ENCODE measurements around the gene PLB1. TPM values are rescaled to one million over a fixed set of nuclear protein-coding genes. Genes with fewer than 3 reads are reported as not detected.

The PLB1 gene
- total RNA-seq, 2 experiments from 2014 or later, result 0.25 to 0.50 TPM

DNA sequence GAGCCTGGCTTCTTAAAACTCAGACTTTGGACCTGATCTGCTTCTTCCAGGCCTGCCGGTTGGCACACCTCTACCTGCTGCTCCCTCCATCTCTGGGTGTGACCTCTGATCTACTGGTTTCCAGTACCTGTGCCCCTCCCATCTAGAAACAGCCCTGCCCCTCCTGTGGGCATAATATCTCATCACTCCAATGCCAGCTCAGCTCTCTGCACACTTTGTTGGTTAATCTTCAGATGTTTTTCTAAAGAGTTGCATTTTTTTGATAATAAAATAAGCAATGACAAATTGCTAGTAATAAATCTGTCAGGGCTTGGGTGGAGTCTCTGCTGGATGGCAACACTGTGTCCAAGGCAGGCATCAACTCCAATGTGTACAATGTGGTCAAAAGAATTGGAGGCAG, 166.2 kb downstream of the PLB1 start:
- Mint-ChIP-seq H3K9me3 (peaks cover 3% of the 10 kb centered on the region), H3K27me3 (no peaks in the 10 kb centered on the region), H3K4me1 (ENCODE audit: low read depth) (peaks cover 6% of the 10 kb centered on the region), H3K4me3 (no peak overlapping the region), H3K27ac (no peak overlapping the region), H3K36me3 (ENCODE audit: low read depth) (no peaks in the 10 kb centered on the region)
- DNase-seq (no peak), ATAC-seq (no peak)
- ChIA-PET POLR2A (interaction anchor here (0.6 kb wide), 1 partner anchor 197 kb away, joined by 3 read pairs; no protein-coding TSS in a partner anchor), CTCF (no interaction called here)
- intact Hi-C loops (cut with micrococcal nuclease), result no loop called here
- TF ChIP-seq CTCF (IDR thresholded peaks at IDR 0.05), result no peak

GRCh38 chr2:28662468-28663181, 166.8 kb downstream of the PLB1 start:
- Mint-ChIP-seq H3K4me1 (ENCODE audit: low read depth) (no peaks in the 10 kb centered on the region), H3K27me3 (no peaks in the 10 kb centered on the region), H3K9me3 (peaks cover 3% of the 10 kb centered on the region), H3K4me3 (no peak overlapping the region), H3K27ac (no peak overlapping the region), H3K36me3 (ENCODE audit: low read depth) (no peaks in the 10 kb centered on the region)
- intact Hi-C loops (cut with micrococcal nuclease), result no loop called here
- POLR2A ChIA-PET, result interaction anchor here (0.6 to 1.5 kb wide), 2 partner anchors 68 to 170 kb away, joined by 3 to 4 read pairs; no protein-coding TSS in a partner anchor
- no peak for ATAC-seq
- CTCF ChIA-PET, result interaction anchor here (1.4 kb wide), 2 partner anchors 15 to 68 kb away, joined by 4 to 7 read pairs; no protein-coding TSS in a partner anchor
- TF ChIP-seq CTCF (IDR thresholded peaks at IDR 0.05), result no peak
- DNase-seq, result no peak

- no peak overlapping the region for H3K4me3 Mint-ChIP-seq
- intact Hi-C loops (cut with micrococcal nuclease), result no loop called here
- ChIA-PET POLR2A (interaction anchor here (0.6 to 1.5 kb wide), 4 partner anchors 10 to 169 kb away, joined by 3 to 4 read pairs (median 3); no protein-coding TSS in a partner anchor), CTCF (interaction anchor here (1.4 kb wide), 2 partner anchors 15 to 69 kb away, joined by 4 to 7 read pairs; no protein-coding TSS in a partner anchor)
- no peaks in the 10 kb centered on the region for H3K36me3 Mint-ChIP-seq (ENCODE audit: low read depth)
- no peak overlapping the region for H3K27ac Mint-ChIP-seq
- no peaks in the 10 kb centered on the region for H3K27me3 Mint-ChIP-seq
- DNase-seq, result no peak
- no peak for TF ChIP-seq CTCF (IDR thresholded peaks at IDR 0.05)
- H3K4me1 Mint-ChIP-seq (ENCODE audit: low read depth), result no peaks in the 10 kb centered on the region
- H3K9me3 Mint-ChIP-seq, result peaks cover 1% of the 10 kb centered on the region
- no peak for ATAC-seq
Observed at GRCh38 chr2:28663359-28663758, 167.5 kb downstream of the PLB1 start.

DNA sequence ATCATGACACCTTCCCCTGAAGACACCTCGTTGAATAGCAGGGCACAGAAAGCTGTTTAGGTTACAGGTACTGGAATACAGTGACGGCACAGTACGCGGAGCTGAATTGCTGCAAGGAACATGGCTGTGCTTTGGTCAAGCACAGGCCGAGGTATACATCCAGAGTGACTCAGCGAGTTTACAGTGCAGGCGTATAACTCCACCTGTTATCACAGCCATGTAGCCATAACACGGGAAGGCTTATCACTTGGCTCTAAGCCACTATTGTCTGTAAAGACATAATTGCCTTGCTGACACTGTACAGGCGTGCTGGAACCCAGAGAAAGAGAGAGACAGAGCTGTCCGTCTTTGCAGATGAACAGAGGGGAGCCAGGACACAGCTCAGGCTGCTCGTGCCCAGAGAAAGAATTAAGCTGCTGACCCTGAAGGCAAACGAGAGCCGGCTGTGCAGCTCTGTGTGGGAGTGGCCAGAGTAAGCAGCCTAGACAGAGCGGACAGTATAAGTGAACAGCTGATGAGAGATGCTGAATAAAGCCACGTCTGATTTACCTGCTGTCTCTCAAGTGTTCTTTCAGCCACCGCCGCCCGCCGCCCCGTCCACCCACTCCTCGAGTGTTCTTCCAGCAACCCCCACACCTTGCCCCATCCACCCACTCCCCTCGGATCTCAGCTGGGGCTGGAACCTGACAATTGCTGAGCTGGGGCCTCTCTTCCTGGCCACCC, 168.4 kb downstream of the PLB1 start:
- ChIA-PET POLR2A (interaction anchor here (0.6 kb wide), 1 partner anchor 52 kb away, joined by 3 read pairs; no protein-coding TSS in a partner anchor), CTCF (interaction anchor here (1.4 kb wide), 2 partner anchors 14 to 70 kb away, joined by 4 to 7 read pairs; no protein-coding TSS in a partner anchor)
- Mint-ChIP-seq H3K27ac (no peak overlapping the region), H3K27me3 (no peaks in the 10 kb centered on the region), H3K4me3 (no peak overlapping the region), H3K9me3 (no peaks in the 10 kb centered on the region), H3K4me1 (ENCODE audit: low read depth) (no peaks in the 10 kb centered on the region), H3K36me3 (ENCODE audit: low read depth) (no peaks in the 10 kb centered on the region)
- intact Hi-C loops (cut with micrococcal nuclease), result no loop called here
- DNase-seq (no peak), ATAC-seq (no peak)
- no peak for TF ChIP-seq CTCF (IDR thresholded peaks at IDR 0.05)
